ENCODE results near the gene MED29.

MED29 gene

GRCh38 chr19:39399668-39400050 lies 8.5 kb downstream of the MED29 start:
- no peak for DNase-seq

- no peak for DNase-seq
Measured at GRCh38 chr19:39400061-39400460, 8.9 kb downstream of the MED29 start.

- no peak for DNase-seq
Measured at GRCh38 chr19:39401070-39401548, 9.9 kb downstream of the MED29 start.

GRCh38 chr19:39401549-39402345 lies 10.6 kb downstream of the MED29 start:
- no peak for DNase-seq

GRCh38 chr19:39402346-39403300 lies 11.4 kb downstream of the MED29 start:
- DNase-seq, result peak; percentile 72

GRCh38 chr19:39403331-39404312 lies 12.4 kb downstream of the MED29 start:
- peak; percentile 57 for DNase-seq

GRCh38 chr19:39405261-39405957 lies 14.2 kb downstream of the MED29 start:
- DNase-seq, result peak; percentile 69

- peak; percentile 50 for DNase-seq
Measured at GRCh38 chr19:39405958-39406655, 14.9 kb downstream of the MED29 start.

GRCh38 chr19:39406656-39407409 lies 15.7 kb downstream of the MED29 start, which contains the start of gene ZFP36:
Gene ZFP36 (plus strand): TSS chr19:39406847. CDS start chr19:39406905, 58 bp downstream.
- DNase-seq, result peak; percentile 74

- DNase-seq, result no peak
Measured at GRCh38 chr19:39407410-39407659, 16.2 kb downstream of the MED29 start.

- no peak for DNase-seq
Measured at GRCh38 chr19:39407660-39408391, 16.6 kb downstream of the MED29 start.

- peak; percentile 55 for DNase-seq
Measured at GRCh38 chr19:39408392-39409207, 17.4 kb downstream of the MED29 start.

GRCh38 chr19:39409208-39410016 lies 18.2 kb downstream of the MED29 start:
- peak; percentile 93 for DNase-seq

- DNase-seq, result no peak
Measured at GRCh38 chr19:39410017-39410830, 19.0 kb downstream of the MED29 start.

GRCh38 chr19:39410831-39411080 lies 19.6 kb downstream of the MED29 start:
- no peak for DNase-seq

- no peak for DNase-seq
Measured at GRCh38 chr19:39411081-39411831, 20.1 kb downstream of the MED29 start.

- peak; percentile 93 for DNase-seq
Measured at GRCh38 chr19:39411832-39412099, 20.6 kb downstream of the MED29 start.
